HG02642 (cell line): Measurements from ENCODE around the gene CCNL2.
"Not testable (repeated sequence)": the region's sequence is repeated elsewhere in the genome, so short reads cannot be mapped to it uniquely, and the experiment has no call there.

ENCODE experiments used
- ATAC-seq: cut with Tn5 transposase; IDR thresholded peaks from one replicate; pipeline ENCODE4 v1.9.1; 2021; ENCODE audit warnings: mild to moderate bottlenecking; ENCODE audit not compliant: unreplicated experiment, poor library complexity

Gene CCNL2

GRCh38 chr1:1402072-1402900 is 3.2 kb upstream of the CCNL2 start:
- no peak for ATAC-seq

DNA sequence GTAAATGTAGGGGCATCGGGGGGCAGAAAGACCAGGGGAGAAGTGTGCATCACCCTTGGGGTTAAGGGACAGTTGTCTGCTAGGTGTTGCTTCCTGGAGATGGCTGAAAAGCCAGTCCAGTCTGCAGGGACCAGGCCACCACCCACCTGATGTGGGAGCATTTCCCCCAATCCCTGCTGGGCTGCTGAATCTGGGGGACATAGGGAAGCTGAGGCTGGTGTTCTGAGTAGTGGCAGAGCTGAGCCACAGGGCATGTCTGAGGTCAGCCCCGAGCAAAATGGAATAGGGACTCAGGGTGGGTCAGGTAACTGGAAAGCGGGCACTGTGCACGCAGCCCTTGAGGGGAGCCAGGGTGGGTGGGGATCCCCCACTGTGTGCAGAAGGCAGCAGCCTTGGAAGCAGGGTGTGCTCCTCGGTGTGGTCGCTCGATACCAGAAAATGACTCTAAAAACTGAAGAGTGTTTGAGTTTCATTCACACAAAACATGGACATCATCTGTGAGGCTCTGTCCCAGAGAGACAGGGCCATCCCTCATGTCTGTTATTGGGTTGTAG is 2.4 kb upstream of the CCNL2 start:
- no peak for ATAC-seq

- no peak for ATAC-seq
Measured at GRCh38 chr1:1400576-1401456, 1.7 kb upstream of the CCNL2 start.

- ATAC-seq: no peak
Measured at GRCh38 chr1:1399872-1400575, 889 bp upstream of the CCNL2 start.

DNA sequence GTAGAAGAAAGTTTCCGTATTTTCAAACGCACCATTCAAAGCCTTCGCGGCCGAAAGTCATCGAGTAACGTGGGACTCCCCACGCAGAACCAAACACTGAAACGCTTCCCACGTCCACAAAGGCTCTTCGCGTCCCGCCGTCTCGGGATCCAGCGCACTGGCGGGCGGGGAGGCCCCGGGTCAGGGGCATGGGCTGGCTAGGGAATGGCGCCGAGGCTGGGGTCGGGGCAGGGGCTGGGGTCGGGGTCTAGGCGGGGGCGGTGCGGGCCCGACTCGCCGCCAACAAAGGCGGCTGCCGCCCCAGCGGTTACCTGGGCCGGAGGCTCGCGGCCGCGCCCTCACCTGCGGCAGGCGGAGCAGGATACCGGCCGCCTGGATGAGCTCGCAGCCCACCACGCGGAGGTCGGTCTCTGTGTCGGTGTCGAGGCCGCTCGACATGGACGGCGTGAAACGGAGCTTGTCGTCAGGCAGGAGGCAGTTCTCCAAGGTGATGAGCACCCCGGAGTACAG is 403 bp downstream of the CCNL2 start:
- peak; percentile 25 for ATAC-seq

DNA sequence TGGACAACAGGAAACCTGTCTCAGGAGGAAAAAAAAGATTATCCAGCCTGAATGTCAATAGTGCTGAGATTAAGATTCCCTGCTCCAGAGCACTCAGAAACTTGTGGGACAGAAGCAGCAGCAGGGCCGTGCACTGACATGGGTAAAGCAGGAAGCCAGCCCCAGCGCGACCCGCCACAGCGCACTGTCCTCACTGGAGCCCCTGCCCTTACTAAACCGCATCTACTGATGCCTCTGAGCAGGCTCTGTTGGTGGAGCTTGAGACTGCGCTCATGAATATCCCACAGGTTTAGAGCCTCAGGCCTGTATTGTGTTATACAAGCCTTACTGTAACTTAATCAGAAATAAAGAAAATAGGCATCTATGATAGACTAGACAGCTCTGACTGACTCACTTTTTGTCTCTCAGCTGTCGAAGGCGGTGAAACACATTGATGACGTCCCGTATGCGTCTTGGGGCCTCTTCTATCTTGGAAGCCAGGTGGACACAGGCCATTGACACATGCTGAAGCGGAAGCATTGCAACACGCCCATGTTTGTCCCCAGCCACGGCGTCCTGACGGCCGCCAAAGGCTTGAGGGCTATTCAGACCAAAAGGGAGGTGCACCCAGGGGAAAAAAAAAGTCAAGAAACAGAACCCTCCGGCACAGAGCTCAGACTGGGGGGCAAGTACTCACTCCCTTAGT is 1.2 kb downstream of the CCNL2 start:
- ATAC-seq: no peak

DNA sequence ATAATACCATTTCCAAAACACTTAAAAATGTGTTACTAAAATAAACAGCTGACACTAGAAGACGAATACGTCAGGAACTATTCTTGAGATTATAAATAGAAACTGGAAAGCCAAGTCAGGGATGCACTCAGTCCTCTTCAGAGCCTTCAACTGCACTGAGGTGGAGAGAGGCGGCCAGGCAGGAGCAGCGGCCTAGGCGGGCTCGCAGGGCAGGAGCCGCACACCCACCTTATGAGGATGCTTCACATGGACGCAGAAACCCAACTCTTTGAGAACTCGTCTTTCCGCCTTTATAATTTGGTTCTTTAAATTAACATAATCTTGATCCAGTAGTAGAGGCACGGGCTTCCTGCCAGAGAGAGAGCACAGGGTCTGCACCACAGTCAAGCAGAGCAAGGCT is 4.0 kb downstream of the CCNL2 start:
- ATAC-seq: no peak

- ATAC-seq: no peak
Measured at GRCh38 chr1:1394116-1394515, 5.0 kb downstream of the CCNL2 start.

GRCh38 chr1:1393428-1393827 is 5.7 kb downstream of the CCNL2 start:
- ATAC-seq: no peak

DNA sequence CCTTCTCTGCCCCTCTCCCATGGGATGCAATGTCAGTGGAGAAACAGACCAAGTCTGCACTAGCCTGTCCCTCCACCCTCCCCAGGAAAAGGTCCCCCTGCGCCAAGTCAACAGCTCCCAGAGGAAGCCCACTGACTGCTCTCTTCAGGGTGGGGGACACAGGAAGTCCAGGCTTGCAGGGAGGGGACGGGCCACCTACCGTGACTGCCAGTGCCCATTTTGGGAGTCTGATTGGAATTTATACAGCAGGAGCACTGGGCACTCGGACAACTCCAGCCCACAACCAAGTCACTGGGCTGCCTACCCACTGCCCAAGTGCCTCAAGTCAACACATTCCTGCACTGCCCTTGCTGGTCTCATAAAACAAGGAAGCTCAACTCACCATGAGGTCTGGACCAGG is 6.1 kb downstream of the CCNL2 start:
- no peak for ATAC-seq

DNA sequence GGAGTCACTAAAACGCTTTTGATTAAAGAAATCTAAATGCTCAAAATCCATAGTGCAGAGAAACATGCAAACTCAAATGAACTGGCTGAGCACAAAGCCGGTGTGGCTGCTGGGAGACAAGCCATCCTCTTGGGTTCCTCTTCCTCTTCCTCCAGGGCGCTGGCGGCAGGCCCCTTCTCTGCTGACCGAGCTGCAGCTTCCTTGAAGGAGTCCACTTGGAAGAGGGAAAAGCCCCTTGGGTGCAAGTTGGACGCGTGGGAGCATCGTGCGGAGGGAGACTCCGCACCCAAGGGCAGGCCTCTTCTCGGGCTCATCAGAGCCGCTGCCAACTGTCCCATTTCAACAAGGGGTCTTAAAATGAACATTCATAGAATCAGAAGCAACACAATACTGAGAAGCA is 7.9 kb downstream of the CCNL2 start:
- no peak for ATAC-seq

DNA sequence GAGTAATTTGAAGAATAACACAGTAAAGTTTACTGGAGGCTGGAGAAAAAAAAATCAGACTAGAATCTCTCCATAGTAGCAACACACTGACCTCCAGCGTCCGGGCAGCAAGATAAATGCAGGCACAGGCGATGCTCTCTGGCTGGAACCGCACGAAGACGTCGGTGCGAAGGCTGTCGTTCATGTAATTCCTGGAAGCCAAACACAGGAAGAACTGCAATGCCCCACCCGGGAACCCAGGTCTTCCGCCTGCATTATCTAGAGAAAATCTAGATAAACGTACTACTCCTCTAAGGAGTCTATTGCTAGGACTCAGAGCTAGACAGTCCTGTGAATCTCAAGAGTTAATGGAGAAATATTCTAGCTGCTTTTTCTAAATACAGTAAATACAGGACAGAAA is 8.5 kb downstream of the CCNL2 start:
- no peak for ATAC-seq

- ATAC-seq: no peak
Measured at GRCh38 chr1:1388078-1388472, 11.1 kb downstream of the CCNL2 start.

DNA sequence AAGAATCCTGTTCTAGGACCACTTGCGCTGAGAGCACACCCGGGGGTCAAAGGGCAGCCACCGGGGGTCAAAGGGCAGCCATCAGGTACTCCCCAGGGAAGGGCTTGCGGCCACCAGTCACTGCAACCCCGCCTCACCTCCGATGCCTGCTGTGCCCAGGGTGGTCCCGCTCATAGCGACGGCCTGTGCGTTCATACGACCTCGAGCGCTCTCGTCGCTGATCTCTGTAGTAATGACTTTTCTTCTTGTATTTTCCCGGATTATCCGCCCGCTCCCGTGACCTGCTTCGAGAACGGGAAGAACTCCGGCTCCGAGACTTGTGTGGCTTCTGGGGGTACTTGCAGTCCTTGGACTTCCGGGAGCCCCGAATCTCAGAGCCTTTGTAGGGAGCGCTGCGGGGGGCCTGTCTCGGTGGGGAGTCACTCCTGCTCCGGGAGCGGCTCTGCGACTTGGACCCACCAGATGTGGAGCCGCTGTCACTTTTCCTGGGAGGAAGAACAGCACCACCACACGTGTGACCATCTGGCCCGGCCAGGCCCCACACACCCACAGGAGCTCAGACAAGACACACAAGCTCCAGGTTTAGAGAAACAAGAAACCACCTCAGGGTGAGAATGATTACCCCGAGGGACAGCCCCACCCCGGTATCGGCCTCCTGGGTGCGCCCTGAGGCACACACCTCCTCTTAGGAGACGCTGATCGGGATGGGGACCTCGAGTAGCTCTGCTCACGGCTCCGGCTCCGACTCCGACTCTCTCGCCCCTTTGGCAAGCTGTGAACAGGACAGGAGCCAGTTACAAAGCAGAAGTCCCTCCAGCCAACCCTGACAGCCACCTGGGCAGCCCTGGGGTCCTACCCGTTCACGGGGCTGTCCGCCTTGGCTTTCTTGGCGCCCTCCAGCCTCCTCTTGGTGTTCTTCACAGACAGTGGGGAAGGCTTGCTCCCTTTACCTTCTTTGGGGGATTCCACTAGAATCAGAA is 11.7 kb downstream of the CCNL2 start:
- no peak for ATAC-seq

GRCh38 chr1:1385931-1386330 is 13.2 kb downstream of the CCNL2 start:
- no peak for ATAC-seq

GRCh38 chr1:1385339-1385738 is 13.8 kb downstream of the CCNL2 start:
- ATAC-seq: not testable (repeated sequence)

DNA sequence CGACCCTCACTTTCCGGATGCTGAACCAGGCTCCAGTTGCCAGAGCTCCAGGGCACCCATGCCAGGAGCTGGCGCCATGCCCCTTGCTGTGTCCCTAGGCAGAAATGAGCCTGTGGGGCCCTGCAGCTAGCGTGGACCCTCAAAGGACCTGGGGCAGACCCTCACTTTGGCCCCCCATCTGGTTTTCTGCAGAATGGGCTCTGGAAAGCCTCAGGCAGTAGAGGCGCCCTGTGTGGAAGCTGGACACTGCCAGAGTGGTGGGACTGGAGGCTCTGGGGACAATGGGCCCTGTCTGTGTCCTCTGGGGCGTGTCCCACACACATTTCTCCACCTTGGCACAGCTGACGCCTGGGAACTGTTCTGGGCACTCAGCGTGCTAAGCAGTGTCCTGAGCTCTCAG is 17.8 kb downstream of the CCNL2 start:
- no peak for ATAC-seq

DNA sequence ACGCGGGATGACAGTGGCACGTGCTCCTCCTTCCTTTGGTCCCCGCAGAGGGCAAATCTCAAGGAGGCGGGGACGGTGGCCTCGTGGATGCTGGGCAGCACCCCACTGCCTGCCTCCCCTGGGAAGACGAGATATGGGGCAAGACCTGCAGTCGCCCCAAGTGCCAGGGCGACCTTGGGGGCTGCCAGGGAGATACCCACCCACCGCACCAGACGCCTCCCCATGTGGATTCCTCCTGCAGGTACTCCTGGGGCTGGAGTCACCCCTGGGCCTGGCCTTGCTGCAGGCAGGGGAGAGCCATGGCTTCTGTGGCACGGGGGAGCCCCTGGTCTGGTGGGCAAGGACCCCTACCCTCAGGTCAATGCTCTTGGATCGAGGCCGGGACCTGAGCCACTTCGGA is 18.3 kb downstream of the CCNL2 start:
- no peak for ATAC-seq
